ENCODE data around the gene ERCC4.
A peak's percentile ranks its signal among the peaks of the same experiment; 100 is the strongest.

DNA sequence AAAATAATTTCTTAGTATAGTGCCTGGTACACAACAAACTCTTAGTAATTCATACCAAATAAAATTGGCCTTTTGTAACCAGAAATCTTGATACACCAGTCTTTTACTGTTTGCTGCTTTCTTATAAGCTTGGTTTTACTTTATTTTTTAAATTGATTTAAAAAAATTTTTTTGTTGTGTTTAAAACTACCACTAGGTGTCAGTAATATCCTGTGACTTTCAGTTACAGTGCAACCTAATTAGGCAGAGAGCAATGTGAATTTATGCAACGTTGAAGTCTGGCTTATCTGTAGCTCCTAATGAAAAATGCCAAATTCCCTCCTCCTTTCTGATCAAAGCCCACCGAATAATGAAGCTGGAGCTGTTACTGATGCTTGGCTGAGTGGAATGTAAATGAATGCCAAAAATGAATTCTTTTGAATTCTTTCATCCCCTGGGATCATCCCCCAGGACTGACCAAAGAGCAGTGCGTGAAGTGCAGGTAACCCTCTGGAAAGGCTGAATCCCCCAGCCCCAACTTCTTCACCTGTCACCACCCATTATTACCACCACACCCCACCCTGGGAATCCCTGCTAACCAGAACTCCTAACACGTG is 3.8 kb downstream of the ERCC4 start:
- TF ChIP-seq TAF1 (IDR thresholded peaks at IDR 0.05; ENCODE audit: borderline replicate concordance, low read depth, low read length): no peak
- TF ChIP-seq, protein P1, sequence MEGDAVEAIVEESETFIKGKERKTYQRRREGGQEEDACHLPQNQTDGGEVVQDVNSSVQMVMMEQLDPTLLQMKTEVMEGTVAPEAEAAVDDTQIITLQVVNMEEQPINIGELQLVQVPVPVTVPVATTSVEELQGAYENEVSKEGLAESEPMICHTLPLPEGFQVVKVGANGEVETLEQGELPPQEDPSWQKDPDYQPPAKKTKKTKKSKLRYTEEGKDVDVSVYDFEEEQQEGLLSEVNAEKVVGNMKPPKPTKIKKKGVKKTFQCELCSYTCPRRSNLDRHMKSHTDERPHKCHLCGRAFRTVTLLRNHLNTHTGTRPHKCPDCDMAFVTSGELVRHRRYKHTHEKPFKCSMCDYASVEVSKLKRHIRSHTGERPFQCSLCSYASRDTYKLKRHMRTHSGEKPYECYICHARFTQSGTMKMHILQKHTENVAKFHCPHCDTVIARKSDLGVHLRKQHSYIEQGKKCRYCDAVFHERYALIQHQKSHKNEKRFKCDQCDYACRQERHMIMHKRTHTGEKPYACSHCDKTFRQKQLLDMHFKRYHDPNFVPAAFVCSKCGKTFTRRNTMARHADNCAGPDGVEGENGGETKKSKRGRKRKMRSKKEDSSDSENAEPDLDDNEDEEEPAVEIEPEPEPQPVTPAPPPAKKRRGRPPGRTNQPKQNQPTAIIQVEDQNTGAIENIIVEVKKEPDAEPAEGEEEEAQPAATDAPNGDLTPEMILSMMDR (IDR thresholded peaks at IDR 0.05): peak; percentile 67
- TF ChIP-seq CHD2 (IDR thresholded peaks at IDR 0.05; ENCODE audit: low read length, partially characterized antibody): no peak
- TF ChIP-seq YY1 (IDR thresholded peaks at IDR 0.05; ENCODE audit: low read depth): no peak
- TF ChIP-seq RCOR1 (IDR thresholded peaks at IDR 0.05; ENCODE audit: low read length): no peak
- no peak for TF ChIP-seq ELF1 (IDR thresholded peaks at IDR 0.05)
- TF ChIP-seq GABPA (IDR thresholded peaks at IDR 0.05; ENCODE audit: low read depth): no peak
- no peak for TF ChIP-seq FOXJ3 (CRISPR knock-in tag; IDR thresholded peaks at IDR 0.05)
- TF ChIP-seq POLR2AphosphoS5 (IDR thresholded peaks at IDR 0.05; ENCODE audit: low read depth, low read length): no peak
- peak; percentile 43; the same call in 1 of the 2 replicates for TF ChIP-seq SMC3 (IDR thresholded peaks at IDR 0.05; ENCODE audit: low read depth, low read length)
- no peak for TF ChIP-seq EZH2phosphoT487 (IDR thresholded peaks at IDR 0.05; ENCODE audit: borderline replicate concordance, low read depth)
- TF ChIP-seq RAD21 (IDR thresholded peaks at IDR 0.05; ENCODE audit: low read length): peak; percentile 88
- TF ChIP-seq, protein P2, sequence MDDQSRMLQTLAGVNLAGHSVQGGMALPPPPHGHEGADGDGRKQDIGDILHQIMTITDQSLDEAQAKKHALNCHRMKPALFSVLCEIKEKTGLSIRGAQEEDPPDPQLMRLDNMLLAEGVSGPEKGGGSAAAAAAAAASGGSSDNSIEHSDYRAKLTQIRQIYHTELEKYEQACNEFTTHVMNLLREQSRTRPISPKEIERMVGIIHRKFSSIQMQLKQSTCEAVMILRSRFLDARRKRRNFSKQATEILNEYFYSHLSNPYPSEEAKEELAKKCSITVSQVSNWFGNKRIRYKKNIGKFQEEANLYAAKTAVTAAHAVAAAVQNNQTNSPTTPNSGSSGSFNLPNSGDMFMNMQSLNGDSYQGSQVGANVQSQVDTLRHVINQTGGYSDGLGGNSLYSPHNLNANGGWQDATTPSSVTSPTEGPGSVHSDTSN (IDR thresholded peaks at IDR 0.05): no peak

All from SK-N-SH (cell line).